PC-3 (cell line): ENCODE results near the gene VWA5A. TPM values are rescaled to one million over a fixed set of nuclear protein-coding genes. Genes with fewer than 3 reads are reported as not detected.
"Not testable (repeated sequence)": the region's sequence is repeated elsewhere in the genome, so short reads cannot be mapped to it uniquely, and the experiment has no call there.

Source experiments
- ATAC-seq: fragments of 200-7000 bp; cut with Tn5 transposase; 2 replicates; pipeline ENCODE4 v1.9.1; 2020; ENCODE audit warnings: mild to moderate bottlenecking, moderate library complexity
- BruUV-seq: library from RNA; stranded (reverse); fragments of 400-500 nt; replicated peaks from 2 replicates; lab custom pipeline; 2021; lab: Mats Ljungman, UMichigan
- CTCF ChIA-PET: fragments of 300-600 bp; sonication (Branson Sonifier 250); formaldehyde crosslinking; loops from one replicate; lab custom pipeline; 2022; ENCODE audit warnings: antibody characterized with exemption; lab: Charles Lee
- POLR2A ChIA-PET: fragments of 300-600 bp; sonication (Branson Sonifier 250); formaldehyde crosslinking; loops from one replicate; lab custom pipeline; 2022; ENCODE audit warnings: antibody characterized with exemption; ENCODE audit not compliant: unreplicated experiment; lab: Charles Lee
- DNase-seq: peaks from one replicate; pipeline ENCODE4 v3.0.0-alpha.2; 2015
- H2AFZ ChIP-seq: fragments of 300-600 bp; sonication (generic); 2 replicates; pipeline ENCODE4 v1.6.0; 2016; ENCODE audit warnings: antibody characterized with exemption, low read length
- H3F3A ChIP-seq: fragments of 300-600 bp; sonication (generic); one replicate; pipeline ENCODE4 v1.6.0; 2017; ENCODE audit warnings: antibody characterized with exemption, low read length, control low read depth, mild to moderate bottlenecking; ENCODE audit not compliant: unreplicated experiment
- H3K27ac ChIP-seq: fragments of 300-600 bp; sonication (generic); 2 replicates; pipeline ENCODE4 v1.5.1; 2016; ENCODE audit warnings: mild to moderate bottlenecking, low read length
- H3K27me3 ChIP-seq: fragments of 300-600 bp; sonication (generic); 2 replicates; pipeline ENCODE4 v1.6.1; 2016; ENCODE audit warnings: low read length, mixed read lengths
- H3K36me3 ChIP-seq: fragments of 300-600 bp; sonication (generic); 2 replicates; pipeline ENCODE4 v1.6.1; 2016; ENCODE audit warnings: low read depth, mixed run types, low read length, mixed read lengths
- H3K4me1 ChIP-seq: fragments of 300-600 bp; sonication (generic); 2 replicates; pipeline ENCODE4 v1.5.1; 2016; ENCODE audit warnings: low read length; ENCODE audit not compliant: insufficient read depth
- H3K4me2 ChIP-seq: fragments of 300-600 bp; sonication (generic); 2 replicates; pipeline ENCODE4 v1.6.0; 2016; ENCODE audit warnings: low read length
- H3K4me3 ChIP-seq: fragments of 300-600 bp; sonication (generic); 2 replicates; pipeline ENCODE4 v1.5.1; 2016; ENCODE audit warnings: mild to moderate bottlenecking, low read length, mixed read lengths
- H3K79me2 ChIP-seq: fragments of 300-600 bp; sonication (generic); 2 replicates; pipeline ENCODE4 v1.6.1; 2017; ENCODE audit warnings: low read length, mixed read lengths
- H3K9ac ChIP-seq: fragments of 300-600 bp; sonication (generic); 2 replicates; pipeline ENCODE4 v1.6.0; 2016; ENCODE audit warnings: mild to moderate bottlenecking, low read length
- H3K9me2 ChIP-seq: fragments of 300-600 bp; sonication (generic); replicated peaks from 2 replicates; pipeline ENCODE4 v1.6.1; 2016; ENCODE audit warnings: mixed run types, low read length, mixed read lengths
- H3K9me3 ChIP-seq: fragments of 300-600 bp; sonication (generic); 2 replicates; pipeline ENCODE4 v1.6.1; 2016; ENCODE audit warnings: low read length, mixed read lengths
- H4K20me1 ChIP-seq: fragments of 300-600 bp; sonication (generic); 2 replicates; pipeline ENCODE4 v1.6.1; 2016; ENCODE audit warnings: low read length, mixed read lengths
- CTCF ChIP-seq: fragments of 300-600 bp; sonication (generic); conservative IDR thresholded peaks from 2 replicates; pipeline ENCODE4 v1.5.1; 2017; ENCODE audit warnings: antibody characterized with exemption, low read depth, mild to moderate bottlenecking, low read length
- EZH2 ChIP-seq: fragments of 300-600 bp; sonication (generic); IDR thresholded peaks from one replicate; pipeline ENCODE4 v1.6.1; 2017; ENCODE audit warnings: antibody characterized with exemption, mild to moderate bottlenecking, low read length; ENCODE audit not compliant: unreplicated experiment
- EZH2phosphoT487 ChIP-seq: fragments of 300-600 bp; sonication (generic); IDR thresholded peaks from 2 replicates; pipeline ENCODE4 v1.6.1; 2018; ENCODE audit warnings: mild to moderate bottlenecking, antibody characterized with exemption, low read length, borderline replicate concordance
- intact Hi-C: fragments of 100-400 bp; cut with micrococcal nuclease; formaldehyde crosslinking; loops from 2 replicates; pipeline ENCODE4 v1.9.0; 2023
- total RNA-seq: library from RNA; depleted of rRNA; stranded (reverse); fragments of >200 nt; gene quantifications from 2 replicates; pipeline ENCODE4 v1.2.3, GENCODE V29; 2014

Gene VWA5A
- total RNA-seq, 1 experiment from 2014 or later, result not detected

GRCh38 chr11:124123622-124124021 is 8.4 kb downstream of the VWA5A start:
- no peak for ATAC-seq
- H3F3A ChIP-seq, result no peaks in the 10 kb centered on the region
- H3K9me2 ChIP-seq, result no peaks in the 10 kb centered on the region
- H3K79me2 ChIP-seq, result no peaks in the 10 kb centered on the region
- BruUV-seq, result no TSS peak
- no peak overlapping the region for H2AFZ ChIP-seq
- CTCF ChIA-PET, result no interaction called here
- no peaks in the 10 kb centered on the region for H3K9me3 ChIP-seq
- no peak overlapping the region for H3K9ac ChIP-seq
- H3K27ac ChIP-seq, result no peak overlapping the region
- no peak overlapping the region for H3K4me3 ChIP-seq
- intact Hi-C loops, result no loop called here
- DNase-seq, result no peak
- H3K4me2 ChIP-seq, result no peak overlapping the region
- H3K4me1 ChIP-seq, result no peaks in the 10 kb centered on the region
- no peaks in the 10 kb centered on the region for H4K20me1 ChIP-seq
- POLR2A ChIA-PET, result no interaction called here
- no peak for TF ChIP-seq EZH2
- TF ChIP-seq CTCF, result 0 out of 2 replicates have a peak, but pooled peaks have one; percentile 15
- H3K36me3 ChIP-seq, result no peaks in the 10 kb centered on the region
- peaks cover 40% of the 10 kb centered on the region for H3K27me3 ChIP-seq

- H3F3A ChIP-seq, H3K4me2 ChIP-seq, H3K9me2 ChIP-seq, H3K36me3 ChIP-seq, H3K9ac ChIP-seq, H4K20me1 ChIP-seq, CTCF ChIA-PET, BruUV-seq, H3K4me1 ChIP-seq, H3K79me2 ChIP-seq, H3K27ac ChIP-seq, ATAC-seq, POLR2A ChIA-PET, H2AFZ ChIP-seq, intact Hi-C loops, DNase-seq, H3K9me3 ChIP-seq, H3K4me3 ChIP-seq: not testable (repeated sequence)
- H3K27me3 ChIP-seq, result peaks cover 37% of the 10 kb centered on the region
Measured at GRCh38 chr11:124127134-124127533, 11.9 kb downstream of the VWA5A start.

GRCh38 chr11:124143034-124143433 is 27.8 kb downstream of the VWA5A start:
- DNase-seq (no peak), ATAC-seq (no peak)
- Histone ChIP-seq H3K27ac (no peak overlapping the region), H3K27me3 (peaks cover 61% of the 10 kb centered on the region), H3K4me2 (no peak overlapping the region), H3K4me1 (no peaks in the 10 kb centered on the region), H3F3A (no peaks in the 10 kb centered on the region), H3K9me2 (no peaks in the 10 kb centered on the region), H3K79me2 (no peaks in the 10 kb centered on the region), H3K36me3 (no peaks in the 10 kb centered on the region), H3K9me3 (no peaks in the 10 kb centered on the region), H4K20me1 (no peaks in the 10 kb centered on the region), H2AFZ (no peak overlapping the region), H3K9ac (no peak overlapping the region), H3K4me3 (no peak overlapping the region)
- intact Hi-C loops, result no loop called here
- ChIA-PET CTCF (no interaction called here), POLR2A (no interaction called here)
- TF ChIP-seq EZH2phosphoT487, result no peak
- no peak for TF ChIP-seq EZH2
- no peak for TF ChIP-seq CTCF
- BruUV-seq, result no TSS peak
